BLaER1 (cell line): ENCODE measurements around the gene OR13C8.

Source experiments
- H3K27ac ChIP-seq: shearing (Covaris generic); formaldehyde crosslinking; 2 replicates; pipeline ENCODE4 v1.8.1; 2022
- H3K27me3 ChIP-seq: shearing (Covaris generic); formaldehyde crosslinking; 2 replicates; pipeline ENCODE4 v1.8.1; 2022
- H3K36me3 ChIP-seq: shearing (Covaris generic); formaldehyde crosslinking; 2 replicates; pipeline ENCODE4 v1.8.1; 2022
- H3K4me1 ChIP-seq: shearing (Covaris generic); formaldehyde crosslinking; 2 replicates; pipeline ENCODE4 v1.8.1; 2022
- H3K4me2 ChIP-seq: shearing (Covaris generic); formaldehyde crosslinking; 2 replicates; pipeline ENCODE4 v1.8.1; 2022
- H3K4me3 ChIP-seq: shearing (Covaris generic); formaldehyde crosslinking; 2 replicates; pipeline ENCODE4 v1.8.1; 2022
- H3K9ac ChIP-seq: shearing (Covaris generic); formaldehyde crosslinking; 2 replicates; pipeline ENCODE4 v1.8.1; 2022
- H3K9me3 ChIP-seq: shearing (Covaris generic); formaldehyde crosslinking; 2 replicates; pipeline ENCODE4 v1.8.1; 2022
- H4K20me1 ChIP-seq: shearing (Covaris generic); formaldehyde crosslinking; 2 replicates; pipeline ENCODE4 v1.8.1; 2022
- Cebpa-rat ChIP-seq: shearing (Covaris generic); IDR thresholded peaks from 2 replicates; pipeline ENCODE4 v1.8.1; 2022

Gene OR13C8

DNA sequence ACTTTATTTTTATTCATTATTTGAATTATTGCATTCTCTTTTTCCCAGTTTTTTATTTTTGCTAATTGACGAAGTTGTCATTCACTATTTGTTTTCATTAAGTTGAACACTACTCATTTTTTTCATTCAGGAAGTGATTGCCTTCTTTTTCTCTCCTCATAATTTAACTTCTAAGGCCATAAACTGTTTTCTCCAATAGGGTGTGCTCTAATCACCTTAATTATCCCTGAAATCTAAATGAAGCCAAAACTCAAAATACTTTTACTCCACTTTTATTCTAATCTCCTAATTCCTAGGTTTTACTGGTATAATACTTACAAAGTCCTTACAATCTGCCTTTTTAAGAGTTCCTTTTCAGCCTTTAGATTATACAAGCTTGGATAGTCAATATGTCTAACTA is 39.4 kb downstream of the OR13C8 start:
- H4K20me1 ChIP-seq = no peaks in the 10 kb centered on the region
- H3K36me3 ChIP-seq = no peaks in the 10 kb centered on the region
- no peak overlapping the region for H3K4me3 ChIP-seq
- no peaks in the 10 kb centered on the region for H3K9me3 ChIP-seq
- H3K4me2 ChIP-seq = no peak overlapping the region
- no peak overlapping the region for H3K27ac ChIP-seq
- H3K4me1 ChIP-seq = no peaks in the 10 kb centered on the region
- TF ChIP-seq Cebpa-rat = no peak
- H3K27me3 ChIP-seq = no peaks in the 10 kb centered on the region
- no peak overlapping the region for H3K9ac ChIP-seq

DNA sequence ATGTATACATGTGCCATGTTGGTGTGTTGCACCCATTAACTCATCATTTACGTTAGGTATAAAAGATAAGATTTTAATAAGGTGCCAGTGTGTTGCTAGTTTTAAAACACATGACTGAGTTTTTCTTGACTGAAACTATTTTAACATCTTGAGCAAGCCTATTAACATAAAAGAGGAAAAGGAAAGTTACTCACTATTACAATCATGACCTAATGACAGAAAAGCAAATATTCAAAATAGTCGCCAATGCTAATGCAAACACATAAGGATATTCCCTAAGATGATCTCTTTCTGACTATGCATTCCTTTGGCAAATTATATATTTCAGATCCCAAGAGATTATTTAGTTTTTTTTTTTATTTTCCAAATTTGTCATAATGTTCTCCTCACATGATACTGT is 42.2 kb downstream of the OR13C8 start:
- no peaks in the 10 kb centered on the region for H3K36me3 ChIP-seq
- no peaks in the 10 kb centered on the region for H3K9me3 ChIP-seq
- H3K4me1 ChIP-seq = no peaks in the 10 kb centered on the region
- no peaks in the 10 kb centered on the region for H3K27me3 ChIP-seq
- H3K9ac ChIP-seq = no peak overlapping the region
- H4K20me1 ChIP-seq = no peaks in the 10 kb centered on the region
- no peak overlapping the region for H3K4me3 ChIP-seq
- H3K4me2 ChIP-seq = no peak overlapping the region
- TF ChIP-seq Cebpa-rat = no peak
- no peak overlapping the region for H3K27ac ChIP-seq

DNA sequence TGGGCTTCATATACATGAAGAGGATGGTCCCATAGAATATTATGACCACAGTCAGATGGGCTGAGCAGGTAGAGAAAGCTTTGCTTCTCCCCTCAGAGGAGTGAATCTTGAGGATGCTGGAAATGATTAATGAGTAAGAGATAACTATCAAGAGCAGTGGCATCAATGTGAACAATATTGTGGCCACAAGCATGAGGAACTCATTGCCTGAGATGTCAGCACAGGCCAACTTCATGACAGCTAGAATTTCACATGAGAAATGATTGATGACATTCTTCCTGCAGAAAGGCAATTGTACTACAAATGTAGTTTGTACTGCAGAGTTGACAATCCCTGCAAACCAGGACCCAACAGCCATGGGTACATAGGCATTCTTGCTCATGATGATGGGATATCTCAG is 48.5 kb downstream of the OR13C8 start:
- H3K9ac ChIP-seq = no peak overlapping the region
- no peak overlapping the region for H3K4me2 ChIP-seq
- TF ChIP-seq Cebpa-rat = no peak
- no peaks in the 10 kb centered on the region for H3K27me3 ChIP-seq
- no peak overlapping the region for H3K4me3 ChIP-seq
- H4K20me1 ChIP-seq = no peaks in the 10 kb centered on the region
- H3K4me1 ChIP-seq = no peaks in the 10 kb centered on the region
- no peak overlapping the region for H3K27ac ChIP-seq
- no peaks in the 10 kb centered on the region for H3K9me3 ChIP-seq
- H3K36me3 ChIP-seq = no peaks in the 10 kb centered on the region

DNA sequence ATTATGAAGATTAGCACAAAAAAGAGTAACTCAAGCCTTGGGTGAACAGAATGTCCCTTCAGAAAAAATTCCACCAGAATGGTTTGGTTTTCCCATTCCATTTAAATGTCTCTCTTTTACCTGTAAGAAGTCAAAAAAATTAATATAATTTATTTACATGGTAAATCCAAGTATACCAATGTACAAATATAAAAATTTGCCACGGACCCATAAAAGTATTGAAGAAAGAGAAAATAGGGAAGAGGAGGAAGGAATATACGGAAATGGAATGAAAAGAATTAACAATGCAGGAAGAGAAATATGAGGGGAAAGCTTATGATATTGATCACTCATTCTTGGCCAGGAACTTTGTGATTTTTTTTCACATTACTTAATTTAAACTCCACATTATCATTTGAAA is 49.1 kb downstream of the OR13C8 start, which contains the start of gene OR13C9:
Gene OR13C9 (minus strand): TSS at position 101 of the 400 bp plus-strand sequence. CDS start 0 bp downstream, at position 101.
- H3K9me3 ChIP-seq = no peaks in the 10 kb centered on the region
- no peak within 1 kb of the TSS for H3K4me2 ChIP-seq
- H3K9ac ChIP-seq = no peak within 1 kb of the TSS
- no peaks in the 10 kb centered on the region for H3K36me3 ChIP-seq
- no peaks in the 10 kb centered on the region for H3K27me3 ChIP-seq
- no peaks in the 10 kb centered on the region for H4K20me1 ChIP-seq
- H3K27ac ChIP-seq = no peak within 1 kb of the TSS
- no peak within 1 kb of the TSS for H3K4me3 ChIP-seq
- no peaks in the 10 kb centered on the region for H3K4me1 ChIP-seq
- no peak for TF ChIP-seq Cebpa-rat
